Measurements from ENCODE around the gene STAP2. TPM values are rescaled to one million over a fixed set of nuclear protein-coding genes. Genes with fewer than 3 reads are reported as not detected.
A peak's percentile ranks its signal among the peaks of the same experiment; 100 is the strongest.

Gene STAP2, protein sequence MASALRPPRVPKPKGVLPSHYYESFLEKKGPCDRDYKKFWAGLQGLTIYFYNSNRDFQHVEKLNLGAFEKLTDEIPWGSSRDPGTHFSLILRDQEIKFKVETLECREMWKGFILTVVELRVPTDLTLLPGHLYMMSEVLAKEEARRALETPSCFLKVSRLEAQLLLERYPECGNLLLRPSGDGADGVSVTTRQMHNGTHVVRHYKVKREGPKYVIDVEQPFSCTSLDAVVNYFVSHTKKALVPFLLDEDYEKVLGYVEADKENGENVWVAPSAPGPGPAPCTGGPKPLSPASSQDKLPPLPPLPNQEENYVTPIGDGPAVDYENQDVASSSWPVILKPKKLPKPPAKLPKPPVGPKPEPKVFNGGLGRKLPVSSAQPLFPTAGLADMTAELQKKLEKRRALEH
- 10 to 100 TPM; 17.9 to 31.0 TPM for total RNA-seq

DNA sequence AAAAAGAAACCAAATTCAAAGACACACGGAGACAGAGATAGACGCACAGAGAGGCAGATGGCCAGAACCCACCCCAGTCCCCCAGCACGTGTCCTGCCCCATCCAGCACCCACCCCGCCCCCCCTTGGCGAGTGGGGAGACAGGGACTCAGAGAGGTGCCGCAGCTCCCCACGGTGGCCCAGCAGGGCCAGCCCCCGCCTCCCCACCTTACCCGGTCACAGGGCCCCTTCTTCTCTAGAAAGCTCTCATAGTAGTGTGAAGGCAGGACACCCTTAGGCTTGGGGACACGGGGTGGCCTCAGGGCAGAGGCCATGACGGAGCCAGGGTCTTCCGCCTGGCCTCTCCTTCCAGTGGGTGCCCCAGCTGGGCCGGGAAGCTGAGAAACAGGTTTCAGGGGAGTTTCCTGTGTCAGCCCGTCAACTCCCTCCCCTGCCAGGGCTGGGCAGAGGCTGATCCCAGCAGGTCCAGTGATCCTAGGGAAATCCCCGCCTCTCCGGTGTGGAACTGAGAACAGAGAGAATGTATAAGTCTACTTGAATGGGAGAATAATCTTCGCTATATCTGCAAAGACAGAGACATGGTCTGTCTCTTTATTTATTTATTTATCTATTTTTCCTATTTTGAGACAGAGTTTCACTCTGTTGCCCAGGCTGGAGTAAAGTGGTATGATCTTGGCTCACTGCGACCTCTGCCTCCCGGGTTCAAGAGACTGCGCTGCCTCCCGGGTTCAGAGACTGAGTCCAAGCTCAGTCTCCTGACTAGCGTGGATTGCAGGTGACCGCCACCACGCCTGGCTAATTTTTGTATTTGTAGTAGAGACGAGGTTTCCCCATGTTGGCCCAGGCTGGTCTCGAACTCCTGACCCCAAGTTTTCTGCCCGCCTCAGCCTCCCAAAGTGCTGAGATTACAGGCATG, at the start of gene STAP2:
TSS of gene STAP2 (minus strand) at position 387 of the 915 bp plus-strand sequence. CDS start at position 313, 74 bp downstream.
- peak within 1 kb of the TSS; percentile 43 to 58 for H3K4me3 ChIP-seq
- H3K4me1 ChIP-seq = peaks cover 28% of the 10 kb centered on the region
- no peaks in the 10 kb centered on the region for H3K36me3 ChIP-seq (replicated peaks in 1 of 2; ENCODE audit: insufficient read depth in 1 of 2, low read depth in 2 of 2)
- peak; percentile 76 to 86 (median 84) for DNase-seq
- WGBS, 2 donors = 24 to 27% methylated on average over 22 to 27 of the region's 27 CpGs
- TF ChIP-seq, protein P1, sequence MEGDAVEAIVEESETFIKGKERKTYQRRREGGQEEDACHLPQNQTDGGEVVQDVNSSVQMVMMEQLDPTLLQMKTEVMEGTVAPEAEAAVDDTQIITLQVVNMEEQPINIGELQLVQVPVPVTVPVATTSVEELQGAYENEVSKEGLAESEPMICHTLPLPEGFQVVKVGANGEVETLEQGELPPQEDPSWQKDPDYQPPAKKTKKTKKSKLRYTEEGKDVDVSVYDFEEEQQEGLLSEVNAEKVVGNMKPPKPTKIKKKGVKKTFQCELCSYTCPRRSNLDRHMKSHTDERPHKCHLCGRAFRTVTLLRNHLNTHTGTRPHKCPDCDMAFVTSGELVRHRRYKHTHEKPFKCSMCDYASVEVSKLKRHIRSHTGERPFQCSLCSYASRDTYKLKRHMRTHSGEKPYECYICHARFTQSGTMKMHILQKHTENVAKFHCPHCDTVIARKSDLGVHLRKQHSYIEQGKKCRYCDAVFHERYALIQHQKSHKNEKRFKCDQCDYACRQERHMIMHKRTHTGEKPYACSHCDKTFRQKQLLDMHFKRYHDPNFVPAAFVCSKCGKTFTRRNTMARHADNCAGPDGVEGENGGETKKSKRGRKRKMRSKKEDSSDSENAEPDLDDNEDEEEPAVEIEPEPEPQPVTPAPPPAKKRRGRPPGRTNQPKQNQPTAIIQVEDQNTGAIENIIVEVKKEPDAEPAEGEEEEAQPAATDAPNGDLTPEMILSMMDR (IDR thresholded peaks at IDR 0.05) = no peak
- TF ChIP-seq POLR2A (IDR thresholded peaks at IDR 0.05) = peak in 2 of 3 donors; percentile 62 to 71
- no peaks in the 10 kb centered on the region for H3K27me3 ChIP-seq
- intact Hi-C loops (cut with DNase I) = no loop called here
- H3K9me3 ChIP-seq = no peaks in the 10 kb centered on the region
- H3K27ac ChIP-seq = peak within 1 kb of the TSS; percentile 57 to 90 (median 81)
- ATAC-seq = peak; percentile 21

DNA sequence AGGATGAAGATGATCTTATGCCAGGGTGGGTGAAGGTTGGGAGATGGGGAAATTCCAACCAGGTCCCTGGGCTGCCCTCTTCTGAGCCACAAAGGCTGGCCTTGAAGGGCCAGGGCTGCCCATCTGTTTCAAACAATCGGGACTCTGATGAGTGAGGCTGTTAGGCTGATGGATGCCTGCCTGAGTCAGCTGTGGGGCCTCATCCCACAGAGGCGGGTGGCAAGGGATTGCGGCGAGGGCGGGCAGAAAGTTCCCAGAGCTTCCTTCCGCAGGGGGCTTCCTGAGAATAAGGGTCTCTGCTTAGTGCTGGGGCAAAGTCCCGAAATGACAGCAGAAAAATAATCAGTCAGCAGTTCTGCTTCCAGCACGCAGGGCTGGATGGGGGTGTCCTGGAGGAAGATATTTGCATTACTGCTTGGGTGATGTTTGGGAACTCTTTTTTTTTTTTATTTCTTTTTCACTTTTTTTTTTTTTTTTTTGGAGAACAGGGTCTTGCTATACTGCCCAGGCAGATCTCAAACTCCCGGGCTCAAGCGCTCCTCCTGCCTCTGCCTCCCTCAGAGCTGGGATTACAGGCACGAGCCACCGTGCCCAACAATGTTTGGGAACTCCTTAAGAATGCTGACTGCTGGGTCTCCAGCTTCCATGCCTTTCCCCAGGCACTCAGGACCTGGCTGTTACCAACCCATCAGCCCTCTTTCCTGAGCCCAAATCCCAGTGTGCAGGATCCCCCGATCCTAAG, 47.6 kb upstream of the STAP2 start:
- ATAC-seq = no peak
- intact Hi-C loops (cut with DNase I) = no loop called here
- H3K27ac ChIP-seq = no peak overlapping the region
- no peak for DNase-seq
- no peak overlapping the region for H3K4me3 ChIP-seq
- no peak for TF ChIP-seq POLR2A (IDR thresholded peaks at IDR 0.05)
- TF ChIP-seq, protein P1 (IDR thresholded peaks at IDR 0.05) = no peak
- 86 to 89% methylated on average over 11 to 12 of the region's 13 CpGs for WGBS, 2 donors
- H3K4me1 ChIP-seq = peaks cover 44% of the 10 kb centered on the region
- no peaks in the 10 kb centered on the region for H3K9me3 ChIP-seq
- no peaks in the 10 kb centered on the region for H3K27me3 ChIP-seq
- H3K36me3 ChIP-seq (replicated peaks in 1 of 2; ENCODE audit: insufficient read depth in 1 of 2, low read depth in 2 of 2) = no peaks in the 10 kb centered on the region

DNA sequence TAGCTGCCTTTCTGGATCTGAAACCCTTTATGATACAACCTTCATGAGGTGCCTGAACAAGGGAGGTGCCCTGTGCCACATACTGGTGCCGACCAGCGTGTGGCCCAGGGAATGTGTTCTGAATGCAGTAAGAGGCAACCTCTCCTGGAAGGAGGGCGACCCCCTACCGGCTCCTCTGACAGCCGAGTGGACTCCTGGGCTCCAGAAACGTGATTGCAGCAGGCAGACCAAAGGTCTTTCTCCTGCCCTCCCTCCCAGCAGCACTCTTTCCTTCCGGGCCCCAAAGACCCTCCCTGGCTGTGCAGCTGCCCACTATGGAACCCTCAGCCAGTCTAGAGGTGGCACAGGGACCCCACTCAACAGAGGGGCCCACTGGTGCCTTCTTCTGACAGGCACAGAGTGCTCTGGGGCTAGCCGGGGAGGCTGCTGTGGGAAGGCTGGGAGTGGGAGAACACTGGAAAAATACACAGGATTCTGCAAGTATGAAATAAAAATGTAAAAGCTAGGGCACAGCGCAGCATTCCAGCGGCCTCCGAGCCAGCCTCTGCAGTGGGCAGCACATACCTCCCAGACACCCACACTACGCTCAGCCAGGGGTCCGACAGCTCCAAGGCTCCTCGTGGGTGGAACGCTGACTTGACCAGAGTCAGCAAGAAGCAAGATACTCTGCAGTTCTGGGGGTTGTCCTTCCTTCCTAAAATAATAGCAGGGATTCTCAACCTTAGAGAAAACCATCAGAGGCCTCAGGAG, 46.8 kb upstream of the STAP2 start:
- no peaks in the 10 kb centered on the region for H3K9me3 ChIP-seq
- intact Hi-C loops (cut with DNase I) = no loop called here
- no peaks in the 10 kb centered on the region for H3K27me3 ChIP-seq
- TF ChIP-seq POLR2A (IDR thresholded peaks at IDR 0.05) = no peak
- TF ChIP-seq, protein P1 (IDR thresholded peaks at IDR 0.05) = no peak
- peaks cover 39% of the 10 kb centered on the region for H3K4me1 ChIP-seq
- ATAC-seq (no peak), DNase-seq (no peak)
- H3K27ac ChIP-seq = no peak overlapping the region
- 80 to 81% methylated on average over 11 to 15 of the region's 15 CpGs for WGBS, 2 donors
- H3K4me3 ChIP-seq = no peak overlapping the region
- H3K36me3 ChIP-seq (replicated peaks in 1 of 2; ENCODE audit: insufficient read depth in 1 of 2, low read depth in 2 of 2) = no peaks in the 10 kb centered on the region

DNA sequence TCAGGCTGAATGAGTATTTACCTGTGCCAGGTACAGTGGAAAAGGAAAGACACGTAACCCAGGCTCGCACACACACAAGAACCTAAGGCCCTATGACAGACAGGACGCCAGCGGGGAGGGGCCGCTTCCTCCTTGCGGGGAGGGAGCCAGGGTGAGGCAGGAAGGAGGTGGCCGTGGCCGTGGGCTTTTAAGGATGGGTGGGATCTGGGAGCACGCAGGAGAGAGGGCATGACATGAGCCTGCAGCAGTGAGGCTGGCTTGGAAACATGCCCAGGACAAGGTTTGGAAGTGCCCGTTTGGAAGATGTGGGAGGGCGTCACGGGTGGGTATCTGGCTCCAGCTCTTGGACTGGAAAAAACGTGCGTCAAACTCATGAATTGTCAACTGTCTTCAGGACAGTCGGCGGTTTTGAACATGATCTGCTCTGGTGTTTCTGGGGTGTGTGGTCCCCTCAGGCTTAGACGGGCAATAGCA, 41.7 kb upstream of the STAP2 start:
- no peak overlapping the region for H3K4me3 ChIP-seq
- H3K9me3 ChIP-seq = no peaks in the 10 kb centered on the region
- ATAC-seq (no peak), DNase-seq (peak in 2 of 4 donors; percentile 21 to 36)
- peak overlapping the region; percentile 17 to 82 (median 48) for H3K27ac ChIP-seq
- TF ChIP-seq, protein P1 (IDR thresholded peaks at IDR 0.05) = no peak
- no peak for TF ChIP-seq POLR2A (IDR thresholded peaks at IDR 0.05)
- no peaks in the 10 kb centered on the region for H3K27me3 ChIP-seq
- 44 to 66% methylated on average over 15 to 17 of the region's 17 CpGs for WGBS, 2 donors
- intact Hi-C loops (cut with DNase I) = no loop called here
- peaks cover 65% of the 10 kb centered on the region for H3K4me1 ChIP-seq
- H3K36me3 ChIP-seq (replicated peaks in 1 of 2; ENCODE audit: insufficient read depth in 1 of 2, low read depth in 2 of 2) = no peaks in the 10 kb centered on the region
